Activated CD4-positive, alpha-beta T cell treated with anti-CD3 and anti-CD28 coated beads, Interleukin-2, Interleukin-4, amounts not matched to agents 100 ng/mL and 50 ng/mL, durations not matched to agents 16 hours and 8 hours (primary cell): ENCODE data around the gene SOX8.
"Not testable (repeated sequence)": the region's sequence is repeated elsewhere in the genome, so short reads cannot be mapped to it uniquely, and the experiment has no call there.

Experiments
- DNase-seq: peaks from one replicate; pipeline ENCODE4 v3.0.0-alpha.2; 2020; ENCODE audit warnings: low spot score

Gene SOX8

GRCh38 chr16:1009358-1010150, 28.0 kb downstream of the SOX8 start:
- DNase-seq: no peak

GRCh38 chr16:1010251-1010650, 28.7 kb downstream of the SOX8 start:
- no peak for DNase-seq

- no peak for DNase-seq
Measured at GRCh38 chr16:1010815-1011214, 29.2 kb downstream of the SOX8 start.

- no peak for DNase-seq
Measured at GRCh38 chr16:1011316-1012082, 29.9 kb downstream of the SOX8 start.

GRCh38 chr16:1012135-1012534, 30.6 kb downstream of the SOX8 start:
- DNase-seq: no peak

- no peak for DNase-seq
Measured at GRCh38 chr16:1012722-1013592, 31.4 kb downstream of the SOX8 start.

GRCh38 chr16:1013593-1013900, 32.0 kb downstream of the SOX8 start:
- no peak for DNase-seq

GRCh38 chr16:1014221-1014620, 32.7 kb downstream of the SOX8 start:
- no peak for DNase-seq

- DNase-seq: no peak
Measured at GRCh38 chr16:1014771-1015495, 33.4 kb downstream of the SOX8 start.

GRCh38 chr16:1018447-1019198, 37.1 kb downstream of the SOX8 start:
- no peak for DNase-seq

- no peak for DNase-seq
Measured at GRCh38 chr16:1019231-1020090, 37.9 kb downstream of the SOX8 start.

- DNase-seq: no peak
Measured at GRCh38 chr16:1020091-1020399, 38.5 kb downstream of the SOX8 start.

GRCh38 chr16:1020591-1020990, 39.0 kb downstream of the SOX8 start:
- DNase-seq: no peak

- no peak for DNase-seq
Measured at GRCh38 chr16:1021553-1022160, 40.1 kb downstream of the SOX8 start.

GRCh38 chr16:1022466-1022865, 40.9 kb downstream of the SOX8 start:
- no peak for DNase-seq

GRCh38 chr16:1024138-1024537, 42.6 kb downstream of the SOX8 start:
- DNase-seq: no peak

GRCh38 chr16:1025183-1025809, 43.7 kb downstream of the SOX8 start:
- DNase-seq: not testable (repeated sequence)

GRCh38 chr16:1026057-1026783, 44.6 kb downstream of the SOX8 start:
- no peak for DNase-seq
